HT1080 (cell line): Measurements from ENCODE around the gene RHOV. TPM values are rescaled to one million over a fixed set of nuclear protein-coding genes. Genes with fewer than 3 reads are reported as not detected.
"Not testable (repeated sequence)": the region's sequence is repeated elsewhere in the genome, so short reads cannot be mapped to it uniquely, and the experiment has no call there.

Experiments
- DNase-seq: peaks from one replicate; pipeline ENCODE4 v3.0.0-alpha.2; 2015; ENCODE audit warnings: low read depth
- total RNA-seq: library from RNA; depleted of rRNA; stranded (reverse); fragments of >200 nt; shearing (Covaris generic); gene quantifications from 2 replicates; pipeline ENCODE4 v1.2.3, GENCODE V29; 2014

RHOV gene
- total RNA-seq, 1 experiment from 2014 or later: 1.5 TPM

DNA sequence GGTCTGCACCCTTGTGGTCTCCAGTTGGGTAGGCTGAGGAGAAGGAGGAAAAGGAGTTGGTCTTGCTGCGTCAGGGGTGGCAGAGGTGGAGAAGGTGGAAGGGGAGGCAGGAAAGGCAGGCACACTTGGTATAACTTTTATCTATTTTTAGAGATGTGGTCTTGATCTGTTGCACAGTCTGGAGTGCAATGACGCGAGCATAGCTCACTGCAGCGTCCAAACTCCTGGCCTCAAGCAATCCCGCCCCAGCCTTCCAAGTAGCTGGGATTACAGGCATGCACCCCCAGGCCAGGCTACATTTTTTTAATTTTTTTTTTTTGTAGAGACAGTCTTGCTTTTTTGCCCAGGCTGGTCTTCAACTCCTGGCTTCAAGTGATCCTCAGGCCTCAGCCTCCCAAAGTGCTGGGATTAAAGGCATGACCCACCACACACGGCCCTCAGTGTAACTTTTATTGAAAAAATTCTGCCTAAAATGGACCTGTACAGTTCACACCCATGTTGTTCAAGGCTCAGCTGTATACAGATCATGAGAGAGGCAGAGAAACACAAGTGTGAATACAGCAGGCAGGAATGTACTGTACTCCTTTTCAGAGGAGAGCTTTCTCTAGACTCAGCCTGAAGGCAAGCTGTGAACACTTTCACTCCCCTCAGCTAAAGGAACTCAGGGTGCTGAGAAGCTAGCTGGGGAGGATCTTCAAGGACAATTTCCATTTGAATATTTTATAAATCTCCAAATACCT, 2.1 kb upstream of the RHOV start:
- peak; percentile 26 for DNase-seq

DNA sequence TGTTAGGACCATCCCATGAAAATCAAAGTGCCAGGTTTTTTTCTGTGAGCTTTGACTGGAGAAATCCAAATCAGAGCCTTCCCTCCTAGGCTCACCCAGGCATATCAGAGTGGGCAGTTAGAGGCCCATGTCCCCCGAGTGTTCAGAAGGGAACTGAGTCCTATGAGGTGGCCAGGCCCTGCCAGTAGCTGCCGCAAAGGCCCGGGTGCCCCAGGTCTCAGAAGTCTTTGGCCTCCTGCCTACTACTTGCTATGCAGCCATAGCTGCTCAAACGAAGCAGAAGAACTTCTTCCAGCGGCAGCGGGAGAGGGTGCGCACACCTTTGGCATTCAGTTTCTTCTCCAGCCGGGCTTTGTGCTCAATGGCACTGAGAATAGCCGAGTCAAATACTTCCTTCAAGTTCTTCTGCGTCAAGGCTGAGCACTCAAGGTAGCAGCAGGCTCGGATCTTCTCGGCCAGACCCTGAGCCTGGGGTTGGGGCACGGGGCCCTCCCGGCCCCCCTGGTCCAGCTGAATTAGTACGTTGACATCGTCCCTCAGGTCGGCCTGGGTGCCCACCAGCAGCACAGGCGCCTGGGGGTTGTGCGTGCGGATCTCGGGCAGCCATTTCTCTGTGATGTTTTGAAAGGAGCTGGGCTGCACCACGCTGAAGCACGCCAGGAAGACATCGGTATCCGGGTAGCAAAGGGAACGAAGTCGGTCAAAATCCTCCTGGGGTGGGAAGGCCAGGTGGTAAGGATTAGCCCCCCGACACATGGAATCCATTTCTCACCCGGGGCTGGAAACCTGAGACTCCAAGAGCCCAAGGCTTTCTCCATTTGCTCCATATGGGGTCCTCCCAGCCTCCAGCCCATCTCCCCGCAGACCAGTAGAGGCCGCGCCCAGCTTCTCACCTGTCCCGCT, 992 bp downstream of the RHOV start:
- no peak for DNase-seq

- DNase-seq: no peak
Measured at GRCh38 chr15:40871749-40872617, 2.1 kb downstream of the RHOV start.

DNA sequence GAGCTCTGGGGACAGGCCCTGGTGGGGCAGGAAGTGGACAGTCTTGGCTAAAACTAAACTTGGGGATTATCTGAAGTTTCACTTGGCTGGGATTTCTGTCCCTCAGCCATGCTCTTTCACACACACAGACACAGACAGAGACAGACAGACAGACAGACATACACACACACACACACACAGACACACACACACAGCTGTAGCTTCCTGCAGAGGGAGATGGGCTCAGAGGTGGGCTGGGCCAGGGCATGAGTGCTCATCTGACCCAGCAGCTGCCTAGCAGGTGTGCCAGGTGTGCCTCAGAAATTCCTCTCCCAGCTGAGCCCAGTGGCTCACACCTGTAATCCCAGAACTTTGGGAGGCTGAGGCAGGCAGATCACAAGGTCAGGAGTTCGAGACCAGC, 3.3 kb downstream of the RHOV start:
- DNase-seq: no peak

DNA sequence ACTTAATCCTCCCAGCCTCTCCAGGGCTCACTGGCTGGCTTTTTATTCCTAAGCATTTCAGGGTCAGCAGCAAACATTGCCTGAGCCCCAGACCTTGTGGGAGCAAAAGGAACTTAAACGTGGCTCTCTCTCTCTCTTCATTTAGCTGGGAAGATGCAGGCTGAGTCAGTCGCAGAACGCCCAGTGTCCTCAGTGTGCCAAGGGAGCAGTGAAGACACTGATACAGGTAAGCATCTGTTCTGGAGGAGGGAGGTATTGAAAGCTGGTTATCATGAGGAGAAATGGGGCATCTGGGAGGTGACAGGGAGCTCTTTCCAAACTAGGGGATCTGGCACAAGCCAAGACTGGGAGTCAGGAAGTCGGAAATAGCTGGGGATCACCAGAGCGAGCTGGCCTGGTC, 4.3 kb downstream of the RHOV start:
- DNase-seq: no peak

- DNase-seq: no peak
Measured at GRCh38 chr15:40867199-40867598, 6.8 kb downstream of the RHOV start.

DNA sequence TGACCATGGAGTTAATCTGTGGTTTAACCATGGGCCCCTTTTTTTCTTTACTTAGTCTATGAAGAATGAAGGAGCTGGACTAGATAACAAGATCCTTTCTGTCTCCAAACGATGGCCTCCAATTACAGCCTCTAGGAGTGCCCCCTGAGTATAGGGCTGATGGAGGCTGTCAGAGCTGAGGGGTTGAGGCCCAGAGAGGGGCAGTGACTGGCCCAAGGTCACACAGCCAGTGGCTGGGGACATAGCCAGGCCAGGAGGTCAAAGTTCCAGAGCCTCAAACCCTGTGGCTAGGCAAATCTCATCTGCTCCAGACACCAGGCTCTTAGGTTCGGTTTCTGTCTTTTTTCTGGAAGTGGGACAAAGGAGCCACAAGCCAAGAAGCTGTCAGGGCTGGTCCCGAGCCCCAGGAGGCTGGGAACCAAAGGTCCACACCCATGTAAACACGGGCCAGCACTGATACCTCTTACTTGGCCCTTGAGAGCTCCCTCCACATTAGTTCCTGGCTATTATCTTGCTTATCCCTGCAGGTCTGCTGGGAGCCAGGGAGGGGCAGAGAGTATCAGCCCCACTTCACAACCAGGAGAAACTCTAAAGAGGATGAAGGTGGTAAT, 10.3 kb downstream of the RHOV start:
- DNase-seq: no peak

- DNase-seq: not testable (repeated sequence)
Measured at GRCh38 chr15:40861147-40861546, 12.9 kb downstream of the RHOV start.

DNA sequence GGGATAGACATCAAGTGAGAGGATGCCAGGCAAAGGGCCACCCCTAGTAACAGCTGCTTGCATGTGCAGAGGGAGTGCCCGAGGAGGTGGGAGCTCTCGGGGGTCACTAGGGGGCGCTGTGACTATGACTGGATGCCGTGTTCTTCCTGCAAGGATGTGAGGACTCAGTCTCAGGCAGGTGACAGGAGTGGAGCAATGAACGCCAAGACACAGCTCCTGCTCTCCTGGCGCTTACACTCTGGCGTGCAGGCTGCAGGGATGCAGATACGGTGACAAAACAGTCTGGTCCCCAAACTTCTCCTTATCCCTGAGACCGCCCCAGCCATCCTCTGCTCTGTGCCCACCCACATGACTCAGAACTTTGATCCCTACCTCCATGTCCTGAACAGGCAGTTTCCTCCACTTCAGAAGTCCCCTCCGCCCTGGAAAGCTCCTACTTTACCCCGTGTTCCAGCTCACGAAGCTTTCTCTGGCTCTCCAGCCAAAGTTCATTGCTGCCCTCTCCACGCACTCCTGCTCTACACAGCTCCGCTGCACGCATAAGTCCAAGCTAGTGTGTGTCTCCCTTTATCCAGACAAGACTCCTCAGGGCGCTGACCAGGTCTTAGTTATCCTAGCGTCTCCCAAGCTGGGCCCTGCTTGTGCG, 14.7 kb downstream of the RHOV start:
- DNase-seq: peak; percentile 74

GRCh38 chr15:40858706-40859105, 15.3 kb downstream of the RHOV start:
- no peak for DNase-seq

DNA sequence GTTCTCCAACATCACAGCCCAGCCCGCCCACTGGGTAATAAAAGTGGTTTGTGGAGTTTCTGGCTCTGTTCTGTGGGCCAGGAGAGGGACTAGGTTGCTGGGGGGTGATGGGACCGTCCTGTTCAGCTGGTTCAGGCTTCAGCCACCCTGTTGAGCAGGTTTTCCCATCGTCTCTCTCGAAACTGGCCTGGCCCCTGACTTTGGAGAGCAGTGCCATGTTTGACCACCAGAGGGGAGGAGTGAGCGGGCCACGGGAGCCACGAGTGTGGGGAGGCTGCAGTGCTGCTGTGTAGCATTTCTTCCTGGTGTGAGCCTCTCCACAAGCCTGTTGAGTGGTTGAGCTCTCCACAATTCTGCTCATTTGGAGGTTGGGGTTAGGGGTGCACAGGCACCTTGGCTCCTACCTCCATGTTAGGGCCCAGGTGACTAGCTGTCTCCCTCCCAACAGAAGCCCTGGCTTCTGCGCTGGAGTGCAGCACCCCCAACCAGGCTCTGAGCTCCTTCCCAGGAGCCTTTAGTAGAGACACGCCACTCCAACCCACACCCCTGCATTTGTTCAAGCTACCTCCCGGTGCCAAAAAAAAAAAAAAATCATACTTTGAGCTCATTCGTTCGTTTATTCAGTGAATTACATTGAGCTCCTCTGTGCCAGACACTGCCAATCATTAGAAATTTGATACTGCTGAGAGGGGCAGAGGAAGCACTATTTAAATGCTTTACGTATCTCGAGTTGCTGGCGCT, 16.3 kb downstream of the RHOV start:
- DNase-seq: peak; percentile 63

- DNase-seq: no peak
Measured at GRCh38 chr15:40856746-40857145, 17.3 kb downstream of the RHOV start.

GRCh38 chr15:40855706-40856234, 18.3 kb downstream of the RHOV start:
- no peak for DNase-seq

DNA sequence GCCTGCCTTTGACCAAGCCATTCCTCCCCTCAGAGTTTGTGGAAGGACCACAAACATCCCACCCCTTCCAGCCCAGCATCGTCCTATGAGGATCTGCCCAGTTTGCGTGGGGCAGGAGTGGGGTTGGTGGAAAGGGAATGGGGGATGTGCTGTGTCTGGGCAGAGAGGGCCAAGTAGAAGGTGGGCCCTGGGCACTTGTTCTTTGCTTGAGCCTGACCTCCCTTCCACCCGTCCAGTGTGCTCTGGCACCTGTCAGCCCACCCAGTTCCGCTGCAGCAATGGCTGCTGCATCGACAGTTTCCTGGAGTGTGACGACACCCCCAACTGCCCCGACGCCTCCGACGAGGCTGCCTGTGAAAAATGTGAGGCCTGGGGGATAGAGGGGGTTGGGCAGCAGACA, 19.9 kb downstream of the RHOV start:
- DNase-seq: no peak

GRCh38 chr15:40853241-40853890, 20.7 kb downstream of the RHOV start:
- no peak for DNase-seq

GRCh38 chr15:40852529-40852928, 21.5 kb downstream of the RHOV start:
- no peak for DNase-seq

DNA sequence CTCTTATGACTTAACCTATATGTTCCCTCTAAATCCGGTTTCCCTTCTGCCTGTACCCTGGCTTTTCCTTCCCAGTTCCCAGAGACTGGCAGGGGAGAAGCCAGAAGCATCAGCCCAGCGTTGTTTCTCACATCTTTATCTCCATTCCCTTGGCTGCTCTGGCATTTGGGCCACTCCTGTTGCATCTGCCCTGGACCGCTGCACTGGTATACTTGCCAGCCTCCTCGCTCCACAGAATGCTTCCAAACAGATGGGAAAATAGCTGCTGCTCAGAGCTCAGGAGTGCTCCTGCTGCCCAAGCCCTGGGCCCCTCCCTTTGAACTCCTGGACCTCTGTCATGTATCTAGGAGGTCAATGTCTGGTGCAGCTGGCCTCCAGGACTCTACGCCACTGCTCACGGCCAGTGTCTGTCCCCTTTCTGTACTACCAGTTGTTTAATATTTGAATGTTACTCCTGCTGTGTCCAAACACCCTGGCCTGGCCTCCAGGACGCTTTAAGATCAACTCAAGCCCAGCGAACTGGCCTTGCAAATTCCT, 23.4 kb downstream of the RHOV start:
- no peak for DNase-seq

GRCh38 chr15:40847223-40847961, 26.6 kb downstream of the RHOV start:
- peak; percentile 54 for DNase-seq
